ENCODE data around the gene C13orf46.

C13orf46 gene

DNA sequence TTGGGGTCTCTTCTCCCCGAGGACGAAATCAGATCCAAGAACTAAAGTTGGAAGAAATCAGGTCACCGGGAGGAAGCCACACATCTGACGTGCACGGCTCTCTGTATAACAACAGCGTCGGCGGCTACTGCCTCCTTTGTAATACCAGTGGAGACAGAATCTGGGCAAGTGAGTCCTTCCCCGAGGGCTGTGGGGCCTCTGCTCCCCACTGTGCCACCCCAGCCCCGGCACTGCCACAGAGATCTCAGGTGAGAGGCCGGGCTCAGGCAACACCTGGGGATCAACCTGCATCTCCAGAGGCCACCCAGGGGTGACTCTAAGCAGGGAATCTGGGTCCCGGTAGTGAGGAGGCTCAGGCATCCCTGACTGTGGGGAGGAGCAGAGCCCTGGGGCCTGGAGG, 33.7 kb upstream of the C13orf46 start:
- DNase-seq (ENCODE audit: insufficient read length) (no peak), FAIRE-seq (no peak)
- TF ChIP-seq POLR2A (IDR thresholded peaks at IDR 0.05; ENCODE audit: low read depth, low read length) (no peak), TAF1 (IDR thresholded peaks at IDR 0.05; ENCODE audit: borderline replicate concordance, low read depth, low read length) (no peak), POLR2AphosphoS5 (IDR thresholded peaks at IDR 0.05; ENCODE audit: low read depth, low read length) (no peak)

DNA sequence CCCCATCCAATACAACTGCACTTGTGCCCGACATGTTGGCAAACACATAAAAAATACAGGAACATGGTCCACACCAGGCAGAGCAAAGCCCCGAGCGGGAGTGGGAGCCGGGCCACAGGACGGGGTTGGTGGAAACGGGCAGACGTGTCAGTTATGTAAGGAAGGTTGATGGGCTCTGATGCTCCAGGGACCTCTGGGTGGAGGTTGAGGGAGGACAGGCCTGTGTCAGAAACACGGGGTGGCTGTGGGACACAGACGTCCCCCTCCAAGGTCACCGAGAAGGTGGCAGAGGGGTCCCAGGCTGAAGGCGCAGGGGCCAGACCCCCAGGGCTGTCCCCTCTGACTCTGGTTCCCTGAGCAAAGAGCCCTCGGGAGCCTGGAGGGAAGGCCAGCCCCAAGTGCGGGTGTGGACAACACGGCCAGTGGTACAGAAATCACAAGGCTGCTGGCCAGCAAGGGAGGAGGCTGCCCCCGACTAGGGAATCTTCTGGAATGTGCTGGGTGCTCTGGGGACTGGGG, 31.4 kb upstream of the C13orf46 start:
- no peak for TF ChIP-seq POLR2AphosphoS5 (IDR thresholded peaks at IDR 0.05; ENCODE audit: low read depth, low read length)
- TF ChIP-seq POLR2A (IDR thresholded peaks at IDR 0.05; ENCODE audit: low read depth, low read length): no peak
- no peak for TF ChIP-seq TAF1 (IDR thresholded peaks at IDR 0.05; ENCODE audit: borderline replicate concordance, low read depth, low read length)
- no peak for DNase-seq (ENCODE audit: insufficient read length)
- FAIRE-seq: no peak

DNA sequence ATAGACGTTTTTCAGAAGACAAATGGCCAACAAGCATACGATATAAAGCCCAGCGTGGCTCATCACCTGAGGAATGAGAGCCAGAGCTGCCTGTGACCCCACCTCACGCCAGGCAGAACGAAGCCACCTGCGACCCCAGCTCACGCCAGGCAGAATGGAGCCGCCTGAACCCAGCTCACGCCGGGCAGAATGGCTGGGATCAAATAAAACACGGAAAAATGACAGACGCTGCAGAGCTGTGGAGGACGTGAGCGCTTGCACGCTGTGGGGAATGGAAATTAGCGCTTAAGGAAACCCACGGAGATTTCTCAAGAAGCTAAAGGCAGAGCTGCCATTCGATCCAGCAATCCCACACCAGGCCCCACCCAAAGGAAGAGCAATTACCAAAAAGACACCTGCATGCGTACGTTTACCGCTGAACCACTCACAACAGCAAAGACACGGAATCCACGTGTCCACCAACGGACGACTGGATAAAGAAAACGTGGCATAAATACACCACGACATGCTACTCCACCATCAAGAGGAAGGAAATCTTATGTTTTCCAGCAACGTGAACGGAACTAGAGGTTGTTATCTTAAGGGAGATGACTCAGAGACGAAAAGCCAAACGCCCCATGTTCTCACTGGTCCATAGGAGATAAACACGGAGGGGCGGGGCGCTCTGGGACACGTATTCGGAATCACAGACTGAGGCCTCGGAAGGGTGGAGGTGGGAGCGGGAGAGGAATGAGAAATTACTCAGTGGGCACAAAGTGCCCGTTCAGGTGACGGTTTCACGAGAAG, 30.7 kb upstream of the C13orf46 start:
- FAIRE-seq (no peak), DNase-seq (ENCODE audit: insufficient read length) (no peak)
- TF ChIP-seq TAF1 (IDR thresholded peaks at IDR 0.05; ENCODE audit: borderline replicate concordance, low read depth, low read length): no peak
- no peak for TF ChIP-seq POLR2AphosphoS5 (IDR thresholded peaks at IDR 0.05; ENCODE audit: low read depth, low read length)
- no peak for TF ChIP-seq POLR2A (IDR thresholded peaks at IDR 0.05; ENCODE audit: low read depth, low read length)

DNA sequence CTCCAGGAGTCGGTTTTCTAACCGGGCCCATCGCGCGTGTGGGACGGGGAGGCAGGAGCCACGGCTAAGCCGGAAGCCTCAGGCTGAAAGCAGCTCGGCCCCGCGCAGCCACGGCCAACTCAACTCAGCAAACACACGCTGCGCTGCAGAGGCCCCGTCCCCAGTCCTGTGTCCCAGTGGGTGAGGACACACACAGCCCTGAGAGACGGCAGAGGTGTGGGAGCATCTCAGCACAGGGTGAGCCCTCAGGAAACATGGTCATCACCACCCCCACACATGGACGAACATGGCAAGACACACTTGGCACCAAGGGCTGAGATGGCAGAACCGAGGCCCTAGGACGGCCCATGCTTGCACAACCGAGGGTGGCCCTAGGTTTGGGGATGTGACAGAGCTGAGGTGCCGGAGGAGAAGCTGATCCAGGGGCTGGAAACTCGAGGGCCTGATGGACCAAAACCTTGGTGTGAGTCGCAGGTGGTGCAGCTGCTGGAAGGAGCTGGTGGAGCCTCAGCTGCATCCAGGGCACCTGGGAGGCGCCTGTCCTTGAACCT, 29.0 kb upstream of the C13orf46 start:
- TF ChIP-seq POLR2AphosphoS5 (IDR thresholded peaks at IDR 0.05; ENCODE audit: low read depth, low read length) (no peak), POLR2A (IDR thresholded peaks at IDR 0.05; ENCODE audit: low read depth, low read length) (no peak), TAF1 (IDR thresholded peaks at IDR 0.05; ENCODE audit: borderline replicate concordance, low read depth, low read length) (no peak)
- FAIRE-seq: no peak
- DNase-seq (ENCODE audit: insufficient read length): no peak

DNA sequence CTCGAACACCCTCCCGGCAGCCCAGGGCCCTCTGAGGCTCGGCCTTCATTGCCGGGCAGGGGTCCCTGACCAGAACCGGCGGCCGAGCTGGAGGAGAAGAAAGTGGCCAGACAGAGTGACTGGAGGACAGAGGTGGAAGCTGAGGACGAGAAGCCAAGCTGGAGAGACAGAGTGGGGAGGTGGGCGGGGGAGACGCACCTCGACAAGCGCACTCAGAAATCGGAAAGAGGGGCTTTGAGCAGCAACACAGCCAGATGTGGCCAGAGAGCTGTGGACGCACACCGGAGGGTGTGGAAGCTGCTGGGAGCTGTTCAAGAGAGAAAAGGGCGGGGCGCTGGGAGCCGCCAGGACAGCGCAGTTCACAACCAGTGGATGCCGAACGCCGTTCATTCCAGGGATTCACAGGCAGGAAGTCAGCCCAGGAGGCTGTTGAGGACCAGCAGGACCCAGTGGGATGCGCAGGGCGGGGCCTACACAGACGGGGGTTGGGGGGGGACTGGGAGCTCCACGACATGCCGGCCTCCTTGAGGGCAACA, 28.2 kb upstream of the C13orf46 start:
- TF ChIP-seq POLR2A (IDR thresholded peaks at IDR 0.05; ENCODE audit: low read depth, low read length) (no peak), TAF1 (IDR thresholded peaks at IDR 0.05; ENCODE audit: borderline replicate concordance, low read depth, low read length) (no peak), POLR2AphosphoS5 (IDR thresholded peaks at IDR 0.05; ENCODE audit: low read depth, low read length) (no peak)
- no peak for FAIRE-seq
- no peak for DNase-seq (ENCODE audit: insufficient read length)

DNA sequence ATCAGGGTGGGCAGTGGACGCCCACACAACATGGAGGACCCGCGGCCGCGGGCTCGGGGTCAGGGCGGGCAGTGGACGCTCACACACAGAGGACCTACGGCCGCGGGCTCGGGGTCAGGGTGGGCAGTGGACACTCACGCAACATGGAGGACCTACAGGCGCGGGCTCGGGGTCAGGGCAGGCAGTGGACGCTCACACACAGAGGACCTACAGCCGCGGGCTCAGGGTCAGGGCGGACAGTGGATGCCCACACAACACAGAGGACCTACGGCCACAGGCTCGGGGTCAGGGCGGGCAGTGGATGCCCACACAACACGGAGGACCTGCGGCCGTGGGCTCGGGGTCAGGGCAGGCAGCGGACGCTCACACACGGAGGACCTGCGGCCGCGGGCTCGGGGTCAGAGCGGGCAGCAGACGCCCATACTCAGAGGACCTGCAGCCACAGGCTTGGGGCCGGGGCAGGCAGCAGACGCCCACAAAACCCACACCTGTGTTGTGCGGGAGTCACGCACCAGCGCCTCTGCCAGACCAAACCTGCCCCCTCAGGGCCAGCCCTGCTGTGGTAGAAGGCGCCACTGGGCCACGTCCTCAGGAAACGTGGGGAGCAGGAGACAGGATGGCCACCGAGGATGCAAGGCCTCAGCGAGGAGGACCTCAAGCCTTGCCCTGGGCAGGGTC, 27.6 kb upstream of the C13orf46 start:
- FAIRE-seq (no peak), DNase-seq (ENCODE audit: insufficient read length) (no peak)
- TF ChIP-seq POLR2AphosphoS5 (IDR thresholded peaks at IDR 0.05; ENCODE audit: low read depth, low read length) (no peak), TAF1 (IDR thresholded peaks at IDR 0.05; ENCODE audit: borderline replicate concordance, low read depth, low read length) (no peak), POLR2A (IDR thresholded peaks at IDR 0.05; ENCODE audit: low read depth, low read length) (no peak)

DNA sequence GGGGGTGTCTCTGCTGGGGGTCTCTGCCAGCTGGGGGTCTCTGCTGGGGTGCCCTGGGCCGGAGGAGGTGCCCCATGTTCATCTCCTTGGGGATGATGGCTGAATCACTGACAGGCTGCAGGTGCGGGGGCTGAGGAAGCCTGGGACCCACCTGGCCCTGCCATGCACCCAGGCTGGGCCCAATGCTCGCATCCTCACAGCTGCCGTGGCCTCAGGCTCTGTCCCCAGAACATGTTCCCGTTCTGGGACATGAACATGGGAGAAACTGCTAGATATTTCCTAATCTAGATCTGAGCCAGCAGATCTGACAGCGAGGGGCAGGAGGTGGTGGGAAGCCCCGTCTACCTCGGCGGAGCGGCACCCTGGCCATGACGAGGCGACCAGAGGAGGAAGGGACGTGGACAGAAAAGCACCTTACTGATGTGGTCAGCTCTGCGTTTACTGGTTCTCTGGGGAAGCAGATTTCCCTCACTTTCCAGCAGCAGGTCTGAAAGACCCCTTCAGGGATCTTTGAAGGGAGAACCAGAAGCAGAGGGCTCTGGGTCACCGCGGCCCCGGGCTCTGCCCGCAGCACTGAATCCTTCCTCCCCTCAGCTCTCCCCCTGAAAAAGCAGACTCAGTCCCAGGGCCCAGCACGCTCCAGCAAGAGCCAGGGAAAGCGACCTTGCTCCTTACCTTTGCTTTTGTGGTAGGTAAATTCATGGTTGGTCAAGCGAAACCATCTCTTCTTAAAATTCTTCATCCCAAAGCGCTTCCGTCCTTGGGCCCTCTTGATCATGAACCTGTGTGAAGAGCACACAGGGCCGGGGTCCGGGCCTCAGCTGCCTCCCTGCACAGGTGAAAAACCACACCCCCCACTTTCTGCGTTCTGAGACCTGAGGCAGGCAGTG, 26.5 kb upstream of the C13orf46 start:
- FAIRE-seq: no peak
- no peak for DNase-seq (ENCODE audit: insufficient read length)
- no peak for TF ChIP-seq TAF1 (IDR thresholded peaks at IDR 0.05; ENCODE audit: borderline replicate concordance, low read depth, low read length)
- no peak for TF ChIP-seq POLR2A (IDR thresholded peaks at IDR 0.05; ENCODE audit: low read depth, low read length)
- no peak for TF ChIP-seq POLR2AphosphoS5 (IDR thresholded peaks at IDR 0.05; ENCODE audit: low read depth, low read length)

DNA sequence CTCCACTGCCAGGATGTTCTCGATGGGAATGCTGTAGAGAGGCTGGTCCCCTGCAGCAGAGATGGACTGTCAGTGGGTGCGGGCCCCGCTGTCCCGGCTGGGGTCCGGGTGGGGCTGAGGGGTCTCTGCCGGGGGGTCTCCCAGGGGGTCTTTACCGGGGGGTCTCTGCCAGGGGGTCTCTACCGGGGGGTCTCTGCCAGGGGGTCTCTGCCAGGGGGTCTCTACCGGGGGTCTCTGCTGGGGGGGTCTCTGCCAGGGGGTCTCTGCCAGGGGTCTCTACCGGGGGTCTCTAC, 25.7 kb upstream of the C13orf46 start:
- no peak for FAIRE-seq
- TF ChIP-seq POLR2A (IDR thresholded peaks at IDR 0.05; ENCODE audit: low read depth, low read length) (no peak), POLR2AphosphoS5 (IDR thresholded peaks at IDR 0.05; ENCODE audit: low read depth, low read length) (no peak), TAF1 (IDR thresholded peaks at IDR 0.05; ENCODE audit: borderline replicate concordance, low read depth, low read length) (no peak)

DNA sequence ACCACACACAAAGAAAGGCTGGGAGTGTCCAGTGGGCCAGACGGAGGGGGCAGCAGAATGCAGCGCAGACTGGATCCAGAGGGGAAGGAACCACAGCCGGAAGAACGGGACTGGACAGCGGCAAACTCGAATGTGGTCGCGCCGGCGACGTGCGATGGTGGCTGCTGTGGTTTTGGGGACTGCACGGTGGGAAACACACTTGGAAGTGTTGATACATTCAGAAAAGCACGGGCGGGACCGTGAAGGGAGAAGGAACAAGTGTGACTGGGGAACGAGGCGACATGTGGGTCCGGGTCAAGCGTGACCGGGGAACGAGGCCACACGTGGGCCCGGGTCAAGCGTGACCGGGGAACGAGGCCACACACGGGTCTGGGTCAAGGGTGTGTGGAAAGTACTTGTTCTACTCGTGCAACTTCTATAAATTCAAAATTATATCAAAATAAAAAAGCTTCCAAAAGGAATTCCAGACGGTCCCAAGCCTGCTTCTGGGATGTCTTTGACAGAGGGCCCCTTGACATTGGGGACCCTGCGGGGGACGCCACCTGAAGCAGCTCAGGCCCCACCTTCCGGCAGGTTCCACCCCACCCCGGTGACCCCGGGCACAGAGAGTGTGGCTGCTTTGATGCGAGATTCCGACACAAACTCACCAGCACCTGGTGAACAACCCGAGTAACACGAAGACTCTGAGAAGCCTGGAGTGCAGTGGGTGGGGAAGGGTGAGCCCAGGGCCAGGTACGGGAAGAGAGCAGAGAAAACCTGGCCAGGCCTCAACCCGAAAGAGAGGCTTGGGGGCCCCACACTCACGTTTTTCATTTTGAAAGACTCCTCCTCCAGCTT, 25.1 kb upstream of the C13orf46 start:
- no peak for TF ChIP-seq TAF1 (IDR thresholded peaks at IDR 0.05; ENCODE audit: borderline replicate concordance, low read depth, low read length)
- TF ChIP-seq POLR2A (IDR thresholded peaks at IDR 0.05; ENCODE audit: low read depth, low read length): no peak
- TF ChIP-seq POLR2AphosphoS5 (IDR thresholded peaks at IDR 0.05; ENCODE audit: low read depth, low read length): no peak
- DNase-seq (ENCODE audit: insufficient read length) (no peak), FAIRE-seq (no peak)

More for the DNA sequence above, 25.7 kb upstream of the C13orf46 start:
- no peak for DNase-seq (ENCODE audit: insufficient read length)

Measured in GM12892 (cell line).